ENCODE data around the gene KRTAP5-1.
"Not testable (repeated sequence)": the region's sequence is repeated elsewhere in the genome, so short reads cannot be mapped to it uniquely, and the experiment has no call there.

The KRTAP5-1 gene

DNA sequence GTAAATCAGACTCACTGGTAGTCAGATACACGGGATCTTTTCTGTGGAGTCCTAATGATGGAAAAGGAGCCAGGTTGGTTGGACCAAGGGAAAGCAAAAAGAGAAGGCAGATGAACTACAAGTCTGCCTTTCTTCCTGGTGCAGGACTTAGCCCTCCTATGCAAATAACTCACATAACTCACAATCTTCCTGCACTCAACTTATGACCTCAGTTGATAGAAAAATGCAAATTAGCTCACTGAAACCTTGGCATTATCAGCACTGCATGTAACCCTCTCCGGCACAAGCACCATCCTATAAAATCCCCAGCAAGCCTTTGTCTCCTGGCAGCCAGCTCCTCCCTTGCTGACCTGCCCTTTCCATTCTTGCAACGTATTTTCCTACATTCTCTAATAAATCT lies 16.6 kb upstream of the KRTAP5-1 start:
- not testable (repeated sequence) for DNase-seq (ENCODE audit: low read depth)

DNA sequence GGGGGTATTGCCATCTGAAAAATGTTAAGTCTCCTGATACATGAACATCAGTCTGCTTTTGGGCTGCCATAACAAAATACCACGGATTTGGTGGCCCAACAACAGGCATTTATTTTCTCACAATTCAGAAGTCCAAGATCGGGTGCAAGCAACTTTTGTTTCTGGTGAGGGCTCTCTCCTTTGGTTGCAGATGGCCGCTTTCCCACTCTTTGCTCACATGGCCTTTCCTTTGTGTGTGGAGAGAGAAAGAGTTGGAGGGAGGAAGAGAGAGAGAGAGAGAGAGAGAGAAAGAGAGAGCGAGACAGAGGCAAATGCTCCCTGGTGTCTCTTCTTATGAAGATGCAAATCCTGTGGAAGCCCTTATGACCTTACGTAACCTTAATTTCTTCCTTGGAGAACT lies 15.5 kb upstream of the KRTAP5-1 start:
- DNase-seq (ENCODE audit: low read depth), result no peak

DNA sequence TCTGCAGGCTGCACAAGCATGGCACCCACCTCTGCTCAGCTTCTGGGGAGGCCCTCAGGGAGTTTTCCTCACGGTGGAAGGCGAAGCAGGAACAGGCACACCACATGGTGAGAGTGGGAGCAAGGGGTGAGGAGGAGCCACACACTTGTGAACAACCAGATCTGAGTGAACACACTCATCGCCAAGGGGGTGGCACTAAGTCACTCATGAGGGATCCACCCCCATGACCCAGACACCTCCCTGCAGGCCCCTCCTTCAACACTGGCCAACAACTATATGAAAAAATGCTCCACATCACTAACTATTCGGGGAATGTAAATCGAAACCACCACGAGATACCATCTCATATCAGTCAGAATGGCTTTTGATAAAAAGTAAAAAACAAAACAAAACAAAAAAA lies 13.7 kb upstream of the KRTAP5-1 start:
- DNase-seq (ENCODE audit: low read depth), result no peak

- not testable (repeated sequence) for DNase-seq (ENCODE audit: low read depth)
Measured at GRCh38 chr11:1598406-1598805, 13.3 kb upstream of the KRTAP5-1 start.

DNA sequence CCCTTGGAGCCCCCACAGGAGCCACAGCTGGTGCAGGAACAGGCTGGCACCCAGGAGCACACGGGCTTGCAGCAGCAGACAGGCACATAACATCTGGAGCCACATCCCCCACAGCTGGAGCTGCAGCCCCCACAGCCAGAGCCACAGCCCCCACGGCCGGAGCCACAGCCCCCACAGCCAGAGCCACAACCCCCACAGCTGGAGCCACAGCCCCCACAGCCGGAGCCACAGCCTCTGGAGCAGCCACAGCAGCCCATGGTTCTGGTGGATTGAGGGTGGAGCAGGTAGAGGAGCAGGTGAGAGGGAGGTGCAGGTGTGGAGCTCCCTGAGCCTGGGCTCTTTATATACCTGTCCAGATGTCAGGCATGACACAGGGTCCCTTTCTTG lies 12.9 kb upstream of the KRTAP5-1 start, which contains the start of gene KRTAP5-2:
KRTAP5-2 (minus strand) TSS at position 301 of the 387 bp plus-strand sequence; CDS start at position 257, 44 bp downstream.
- no peak for DNase-seq (ENCODE audit: low read depth)

DNA sequence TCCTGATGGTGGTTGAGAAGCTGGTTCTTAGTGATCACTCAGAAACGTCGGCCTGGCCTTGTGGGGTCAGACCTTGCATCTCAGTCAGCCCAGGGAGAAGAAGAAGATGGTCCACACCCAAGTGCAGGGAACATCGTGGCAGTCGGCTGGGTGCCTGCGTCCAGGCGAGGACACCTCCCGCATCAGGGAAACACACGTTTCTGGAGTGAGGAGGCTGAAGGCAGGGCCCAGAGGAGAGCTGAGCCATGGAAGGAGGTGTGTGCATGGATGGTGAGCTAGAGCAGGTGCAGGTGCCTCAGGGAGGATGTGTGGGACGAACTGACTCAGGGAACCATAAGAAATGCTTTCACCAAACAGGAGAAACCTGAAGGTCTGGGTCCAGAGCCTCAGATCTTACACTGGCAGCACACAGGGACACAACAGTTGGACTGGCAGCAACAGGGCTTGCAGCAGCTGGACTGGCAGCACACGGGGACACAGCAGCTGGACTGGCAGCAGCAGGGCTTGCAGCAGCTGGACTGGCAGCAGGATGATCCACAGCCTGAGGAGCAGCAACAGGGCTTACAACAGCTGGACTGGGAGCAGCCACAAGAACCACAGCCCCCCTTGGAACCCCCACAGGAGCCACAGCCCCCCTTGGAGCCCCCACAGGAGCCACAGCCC lies 12.4 kb upstream of the KRTAP5-1 start:
- DNase-seq (ENCODE audit: low read depth), result no peak

DNA sequence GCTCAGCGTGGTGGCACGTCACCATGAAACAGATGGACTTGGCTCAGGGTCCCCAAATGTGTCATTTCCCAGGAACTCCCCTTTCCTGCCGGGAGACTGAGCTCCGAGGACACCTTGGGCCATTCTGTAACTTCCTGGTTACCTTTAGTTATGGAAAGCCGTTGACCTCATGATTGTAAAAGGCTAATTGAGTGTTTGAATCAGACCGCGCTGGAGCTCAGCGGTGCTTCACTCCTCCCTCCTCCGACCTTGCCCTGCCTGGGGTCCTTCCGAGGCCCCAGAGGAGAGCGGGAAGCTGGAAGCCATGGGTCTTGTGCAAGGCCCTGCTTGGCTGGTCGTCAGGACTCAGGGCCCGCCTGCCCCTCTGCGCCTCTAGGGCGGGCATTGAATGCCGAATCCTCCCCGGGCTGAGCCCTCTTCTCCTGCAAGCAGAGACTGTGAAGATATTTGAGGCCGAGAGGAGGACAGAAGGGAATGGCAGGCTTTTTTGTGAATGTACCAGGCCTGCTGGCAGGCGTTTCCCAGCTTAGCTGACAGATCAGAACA lies 11.6 kb upstream of the KRTAP5-1 start:
- not testable (repeated sequence) for DNase-seq (ENCODE audit: low read depth)

GRCh38 chr11:1595994-1596575 lies 11.0 kb upstream of the KRTAP5-1 start:
- not testable (repeated sequence) for DNase-seq (ENCODE audit: low read depth)

DNA sequence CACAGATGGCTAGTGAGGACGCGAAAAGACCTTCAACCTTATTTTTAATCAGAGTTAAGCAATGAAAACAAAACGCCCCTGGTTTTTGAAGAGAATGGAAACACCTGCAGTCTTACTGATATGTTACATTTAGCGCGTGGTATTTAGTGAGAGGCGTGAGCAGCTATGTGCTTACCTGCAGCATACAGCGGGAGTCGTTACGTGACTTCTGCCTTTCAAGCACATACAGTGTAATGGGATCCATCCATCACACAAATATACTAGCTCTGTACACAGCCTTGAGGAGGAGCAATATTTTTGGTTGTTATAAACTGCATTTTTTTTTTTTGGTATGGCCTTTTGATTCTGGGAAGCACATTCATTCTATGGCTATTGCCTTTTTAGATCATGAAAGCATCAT lies 7.5 kb upstream of the KRTAP5-1 start:
- DNase-seq (ENCODE audit: low read depth), result no peak

DNA sequence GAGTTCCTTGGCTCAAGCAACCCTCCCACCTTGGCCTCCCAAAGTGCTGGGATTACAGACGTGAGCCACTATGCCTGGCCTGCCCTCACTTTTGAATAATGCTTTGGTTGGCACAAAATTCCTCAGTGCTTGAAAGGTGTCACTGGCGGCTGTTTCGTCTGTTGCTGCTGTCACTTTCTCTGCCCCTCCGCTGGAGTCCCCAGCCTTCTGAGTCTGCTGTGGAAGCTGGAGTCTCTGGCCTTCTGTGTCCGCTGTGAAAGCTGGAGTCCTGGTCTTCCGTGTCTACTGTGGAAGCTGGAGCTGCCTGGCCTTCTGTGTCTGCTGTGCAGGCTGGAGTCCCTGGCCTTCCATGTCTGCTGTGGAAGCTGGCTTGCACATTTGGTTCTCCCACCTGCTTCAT lies 4.9 kb upstream of the KRTAP5-1 start:
- no peak for DNase-seq (ENCODE audit: low read depth)

DNA sequence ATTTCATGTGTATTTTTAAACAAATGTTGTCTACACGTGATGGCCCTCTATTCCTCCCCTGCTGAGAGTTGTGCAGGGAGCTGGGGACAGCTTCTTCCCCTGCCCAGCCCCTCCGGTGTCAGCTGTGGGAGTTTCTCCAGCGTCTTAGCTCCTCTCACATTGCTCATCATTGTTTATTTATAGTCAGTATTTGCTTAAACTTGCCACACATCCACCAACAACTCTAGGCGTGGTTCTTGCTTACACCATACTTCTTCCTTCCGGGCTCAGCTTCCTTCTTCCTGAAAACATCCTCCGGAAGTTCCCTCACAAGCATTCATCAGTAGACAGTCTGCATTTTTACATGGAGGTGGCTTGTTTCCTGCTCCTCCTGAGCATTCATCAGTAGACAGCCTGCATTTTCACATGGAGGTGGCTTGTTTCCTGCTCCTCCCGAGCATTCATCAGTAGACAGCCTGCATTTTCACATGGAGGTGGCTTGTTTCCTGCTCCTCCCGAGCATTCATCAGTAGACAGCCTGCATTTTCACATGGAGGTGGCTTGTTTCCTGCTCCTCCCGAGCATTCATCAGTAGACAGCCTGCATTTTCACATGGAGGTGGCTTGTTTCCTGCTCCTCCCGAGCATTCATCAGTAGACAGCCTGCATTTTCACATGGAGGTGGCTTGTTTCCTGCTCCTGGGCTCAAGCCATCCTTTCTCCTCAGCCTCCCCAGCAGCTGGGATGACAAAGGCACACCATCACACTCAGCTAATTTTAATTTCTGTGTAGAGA lies 4.3 kb upstream of the KRTAP5-1 start:
- DNase-seq (ENCODE audit: low read depth), result not testable (repeated sequence)

- DNase-seq (ENCODE audit: low read depth), result no peak
Measured at GRCh38 chr11:1586699-1587098, 1.6 kb upstream of the KRTAP5-1 start.

GRCh38 chr11:1582909-1583308 lies 2.2 kb downstream of the KRTAP5-1 start:
- DNase-seq (ENCODE audit: low read depth), result not testable (repeated sequence)

GRCh38 chr11:1581976-1582375 lies 3.1 kb downstream of the KRTAP5-1 start:
- DNase-seq (ENCODE audit: low read depth), result no peak

GRCh38 chr11:1576825-1577224 lies 8.3 kb downstream of the KRTAP5-1 start:
- no peak for DNase-seq (ENCODE audit: low read depth)

DNA sequence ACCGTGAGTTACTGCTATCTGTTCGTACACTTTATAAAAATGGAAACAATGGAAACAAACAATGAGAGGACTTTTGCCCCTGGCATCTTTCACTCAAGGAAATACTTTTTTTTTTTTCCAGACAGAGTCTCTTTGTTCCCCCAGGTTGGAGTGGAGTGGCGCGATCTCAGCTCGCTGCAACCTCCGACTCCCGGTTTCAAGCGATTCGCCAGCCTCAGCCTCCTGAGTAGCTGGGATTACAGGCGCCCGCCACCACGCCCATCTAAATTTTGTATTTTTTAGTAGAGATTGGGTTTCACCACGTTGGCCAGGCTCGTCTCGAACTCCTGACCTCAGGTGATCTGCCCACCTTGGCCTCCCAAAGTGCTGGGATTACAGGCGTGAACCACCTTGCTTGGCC lies 9.3 kb downstream of the KRTAP5-1 start:
- not testable (repeated sequence) for DNase-seq (ENCODE audit: low read depth)

DNA sequence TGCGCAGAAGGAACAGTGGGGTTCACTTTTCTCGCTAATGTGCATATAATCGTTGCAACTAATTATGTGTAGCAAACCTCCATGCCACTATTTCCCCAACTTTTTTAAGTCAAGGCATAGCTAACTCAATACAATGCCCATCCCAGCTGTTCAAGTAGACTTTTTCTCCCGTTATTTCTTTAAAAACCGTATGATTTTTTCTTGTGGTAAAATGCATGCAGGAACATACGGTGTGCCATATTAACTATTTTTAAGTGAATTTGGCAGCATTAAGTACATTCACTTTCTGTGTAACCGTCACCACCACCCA lies 10.2 kb downstream of the KRTAP5-1 start:
- DNase-seq (ENCODE audit: low read depth), result no peak

DNA sequence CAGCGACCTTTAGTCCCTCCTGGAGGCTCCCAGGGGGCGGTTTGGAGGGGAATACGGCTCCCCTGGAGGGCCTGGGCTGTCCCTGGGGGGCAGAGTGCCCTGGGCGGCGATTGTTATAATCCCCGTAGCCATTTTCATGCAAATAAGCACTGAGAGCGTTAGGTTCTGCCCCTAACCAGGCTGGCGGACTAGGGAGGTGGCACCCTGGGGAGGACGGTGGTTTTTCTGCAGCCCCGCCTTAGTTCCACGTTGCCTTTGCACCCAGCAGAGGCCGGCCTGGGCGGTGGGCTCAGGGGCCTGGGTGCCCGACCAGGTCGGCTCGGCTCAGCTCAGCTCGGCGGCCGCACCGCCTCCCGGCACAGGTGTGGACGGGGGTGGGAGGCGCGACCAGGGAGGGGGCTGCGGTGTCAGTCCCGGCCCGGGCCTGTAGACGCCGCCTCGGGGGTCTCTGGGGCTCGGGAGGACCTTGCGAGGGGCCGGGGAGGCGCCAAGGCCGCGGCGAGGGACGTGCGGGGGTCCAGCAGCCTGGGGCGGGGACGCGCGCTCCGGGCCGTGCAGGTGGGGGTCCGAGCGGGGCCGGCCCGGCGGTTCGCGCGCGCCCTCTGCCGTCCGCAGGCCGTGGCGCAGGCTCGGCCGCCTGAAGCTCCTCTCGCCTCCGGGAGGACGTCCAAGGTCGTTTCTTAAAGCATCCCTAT lies 10.7 kb downstream of the KRTAP5-1 start:
- DNase-seq (ENCODE audit: low read depth), result no peak

DNA sequence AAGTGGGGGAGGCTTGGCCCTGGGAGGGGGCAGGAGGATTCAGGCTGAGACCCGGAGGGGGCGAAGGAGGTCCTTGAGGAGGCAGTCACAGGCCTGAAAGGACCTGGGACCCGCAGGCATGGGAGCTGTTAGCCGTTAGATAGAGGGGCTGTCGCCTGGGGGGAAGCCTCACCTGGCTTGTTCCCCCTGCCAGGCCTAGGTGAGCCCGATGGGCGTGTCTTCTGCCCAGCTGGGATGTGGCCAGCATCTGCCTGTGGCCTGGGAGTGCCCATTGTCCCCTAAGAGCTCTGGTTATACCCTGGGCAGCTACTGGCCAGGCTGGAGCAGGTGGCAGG lies 11.2 kb downstream of the KRTAP5-1 start:
- no peak for DNase-seq (ENCODE audit: low read depth)

DNA sequence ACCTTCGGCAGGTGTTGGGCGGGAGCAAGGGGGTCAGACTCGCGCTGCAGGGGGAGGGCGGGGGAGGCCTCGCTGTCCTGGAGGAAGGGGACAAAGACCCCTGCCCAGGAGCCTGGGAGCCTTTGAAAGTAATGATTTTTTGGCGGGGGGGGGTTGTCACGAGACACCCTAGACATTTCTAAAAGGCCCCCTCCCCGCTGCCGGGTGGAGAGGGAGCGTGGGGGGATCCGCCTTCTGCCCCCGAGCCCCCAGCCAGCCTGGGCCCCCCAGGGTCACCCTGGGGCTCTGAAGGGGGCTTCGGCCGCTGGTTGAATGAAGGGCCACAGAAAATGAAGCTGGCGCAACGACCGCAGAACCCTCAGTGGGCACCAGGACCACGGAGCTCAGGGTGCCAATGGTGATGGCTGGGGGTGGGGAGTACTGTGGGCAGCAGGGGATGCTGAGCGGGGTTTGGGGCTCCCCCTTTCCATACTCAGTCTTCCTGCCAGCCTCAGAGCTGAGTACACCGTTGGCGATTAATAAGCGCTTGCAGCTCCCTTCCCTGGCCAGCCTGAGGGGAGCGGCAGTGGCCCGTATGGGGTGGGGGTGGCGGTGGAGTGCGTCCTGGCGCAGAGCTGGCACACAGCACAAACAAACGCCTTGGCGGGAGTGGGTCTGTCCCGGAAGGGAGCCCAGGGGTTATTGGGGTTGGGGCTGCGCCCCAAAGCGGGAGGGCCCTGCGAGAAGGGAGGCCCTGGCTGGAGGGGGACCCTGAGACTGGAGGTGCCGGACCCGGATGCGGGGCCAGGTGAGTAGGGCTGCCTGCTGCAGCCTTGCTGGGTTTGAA lies 11.8 kb downstream of the KRTAP5-1 start:
- no peak for DNase-seq (ENCODE audit: low read depth)

- no peak for DNase-seq (ENCODE audit: low read depth)
Measured at GRCh38 chr11:1572197-1573076, 12.6 kb downstream of the KRTAP5-1 start, which contains the start of gene DUSP8. Gene DUSP8 (minus strand): TSS chr11:1572271. CDS start chr11:1565826, 6,445 bp downstream.
